HepG2 (cell line): ENCODE results near the gene VILL. TPM values are rescaled to one million over a fixed set of nuclear protein-coding genes. Genes with fewer than 3 reads are reported as not detected.

ENCODE experiments used
- ATAC-seq: fragments of 200-7000 bp; cut with Tn5 transposase; 3 replicates; pipeline ENCODE4 v1.9.1; 2020; ENCODE audit warnings: mild to moderate bottlenecking, moderate library complexity
- BruUV-seq: library from RNA; stranded (reverse); fragments of 400-500 nt; replicated peaks from 2 replicates; lab custom pipeline; 2021; lab: Mats Ljungman, UMichigan
- CTCF ChIA-PET: fragments of 300-600 bp; formaldehyde crosslinking; extraction: SDS; loops from one replicate; lab custom pipeline; 2021; ENCODE audit warnings: low total read pairs, inconsistent platforms, low intra/inter-chr PET ratio; lab: Yijun Ruan, JAX
- POLR2A ChIA-PET: fragments of 350-600 bp; sonication (Branson Sonifier 250); formaldehyde crosslinking; loops from one replicate; lab custom pipeline; 2020; ENCODE audit warnings: antibody characterized with exemption, inconsistent platforms; lab: Yijun Ruan, JAX
- DNase-seq: peaks from one replicate; pipeline ENCODE4 v3.0.0-alpha.2; 2015; ENCODE audit warnings: low spot score
- FAIRE-seq: peaks from 3 replicates; lab custom pipeline; 2011; peaks lifted over from hg19 to GRCh38; lab: Jason Lieb, UNC
- H2AFZ ChIP-seq: one replicate; pipeline ENCODE4 v1.6.1; 2011; ENCODE audit warnings: low read length, inconsistent platforms
- H3K27ac ChIP-seq: fragments of 300-600 bp; 3 replicates; pipeline ENCODE4 v1.8.0; 2011; ENCODE audit warnings: mixed run types, mild to moderate bottlenecking, mixed read lengths, low read length, inconsistent platforms; ENCODE audit not compliant: insufficient read depth; ENCODE audit errors: extremely low read length
- H3K27me3 ChIP-seq, 2 experiments: fragments of 200-600 bp in 1 of 2; 2 replicates in 1 of 2; 3 replicates in 1 of 2; pipeline versions ENCODE4 v1.6.0 to v1.8.0; 2011; ENCODE audit warnings: low read length in 2 of 2, mild to moderate bottlenecking in 2 of 2, moderate library complexity in 2 of 2, inconsistent platforms in 1 of 2; ENCODE audit not compliant: insufficient read depth in 2 of 2, control insufficient read depth in 1 of 2
- H3K36me3 ChIP-seq, 2 experiments: fragments of 200-600 bp in 1 of 2; replicated peaks in 1 of 2; 2 replicates in 1 of 2; 3 replicates in 1 of 2; pipeline versions ENCODE4 v1.5.1 to v1.8.0; 2011; ENCODE audit warnings: low read length in 2 of 2, inconsistent platforms in 1 of 2; ENCODE audit not compliant: insufficient read depth in 2 of 2, control insufficient read depth in 1 of 2
- H3K4me1 ChIP-seq: 2 replicates; pipeline ENCODE4 v1.5.1; 2012; ENCODE audit warnings: low read length, inconsistent platforms; ENCODE audit not compliant: insufficient read depth
- H3K4me2 ChIP-seq: 2 replicates; pipeline ENCODE4 v1.6.0; 2011; ENCODE audit warnings: low read depth, low read length, inconsistent platforms
- H3K4me3 ChIP-seq, 3 experiments: fragments of 200-600 bp in 1 of 3; sonication (generic), shearing (Covaris generic) in 1 of 3; replicated peaks in 1 of 3; 2 replicates each; pipeline ENCODE4 v1.5.1; 2011 to 2016; ENCODE audit warnings: low read length in 3 of 3, inconsistent platforms in 2 of 3, low read depth in 2 of 3, mild to moderate bottlenecking in 2 of 3, control low read depth in 1 of 3, mixed read lengths in 1 of 3; ENCODE audit not compliant: insufficient read depth in 1 of 3
- H3K79me2 ChIP-seq: one replicate; pipeline ENCODE4 v1.6.1; 2011; ENCODE audit warnings: low read length, inconsistent platforms; ENCODE audit not compliant: insufficient read depth
- H3K9ac ChIP-seq: 2 replicates; pipeline ENCODE4 v1.6.0; 2011; ENCODE audit warnings: mild to moderate bottlenecking, low read depth, low read length, inconsistent platforms; ENCODE audit not compliant: insufficient read depth
- H3K9me3 ChIP-seq: 2 replicates; pipeline ENCODE4 v1.5.1; 2012; ENCODE audit warnings: mild to moderate bottlenecking, low read length
- H4K20me1 ChIP-seq: 2 replicates; pipeline ENCODE4 v1.6.0; 2011; ENCODE audit warnings: inconsistent platforms, mild to moderate bottlenecking, low read length, moderate library complexity; ENCODE audit not compliant: insufficient read depth
- EHMT2 ChIP-seq: fragments of 200-600 bp; sonication (generic); IDR thresholded peaks from 2 replicates; pipeline ENCODE4 v1.7.0; 2017; ENCODE audit warnings: antibody characterized with exemption, low read depth, low read length, borderline replicate concordance
- SP4 ChIP-seq: sonication (generic); formaldehyde crosslinking; IDR thresholded peaks from 2 replicates; pipeline ENCODE4 v1.8.1; 2023; ENCODE audit warnings: mild to moderate bottlenecking, missing genetic modification reagents
- ZFP82 ChIP-seq: sonication (generic); formaldehyde crosslinking; IDR thresholded peaks from 2 replicates; pipeline ENCODE4 v1.5.1; 2020; ENCODE audit warnings: mild to moderate bottlenecking, missing genetic modification reagents, borderline replicate concordance
- ZFX ChIP-seq: sonication (generic); formaldehyde crosslinking; IDR thresholded peaks from 2 replicates; pipeline ENCODE4 v1.4.0; 2020; ENCODE audit warnings: mild to moderate bottlenecking, low read depth, missing genetic modification reagents, moderate library complexity
- ZNF281 ChIP-seq: sonication (generic); formaldehyde crosslinking; IDR thresholded peaks from 2 replicates; pipeline ENCODE4 v1.4.0; 2020; ENCODE audit warnings: missing genetic modification reagents, borderline replicate concordance
- ZNF430 ChIP-seq: sonication (generic); formaldehyde crosslinking; IDR thresholded peaks from 2 replicates; pipeline ENCODE4 v1.9.0; 2021; ENCODE audit warnings: mild to moderate bottlenecking, missing genetic modification reagents
- ZNF460 ChIP-seq: sonication (generic); formaldehyde crosslinking; IDR thresholded peaks from 2 replicates; pipeline ENCODE4 v1.5.1; 2020; ENCODE audit warnings: missing genetic modification reagents, mild to moderate bottlenecking, borderline replicate concordance
- WGBS: methylation state at CpG from one replicate; pipeline ENCODE4 v1.1.6; 2017; ENCODE audit warnings: low lambda C conversion rate; 5-methylcytosine and 5-hydroxymethylcytosine counted together
- in situ Hi-C: cut with HindIII; loops from 2 replicates; pipeline ENCODE4 v1.10.0; 2017; ENCODE audit warnings: low pct_unique_long_range_greater_than_20kb; ENCODE audit not compliant: extremely low pct_ligation_motif_present
- intact Hi-C: fragments of 100-400 bp; cut with micrococcal nuclease; formaldehyde crosslinking; loops from one replicate; pipeline ENCODE4 v1.10.0; 2022; ENCODE audit not compliant: unreplicated experiment
- polyA plus RNA-seq, 8 experiments: library from polyadenylated mRNA; depleted of rRNA in 3 of 8; stranded (reverse) in 7 of 8; unstranded in 1 of 8; fragments of >200 nt; fragmentation: Illumina TruSeq in 4 of 8; extraction: Trizol in 4 of 8; gene quantifications; 2 replicates each; pipeline versions ENCODE4 v1.2.1 to v1.2.3, GENCODE V29; 2011 to 2016; ENCODE audit warnings: low read depth in 4 of 8, missing spikeins in 1 of 8, mixed read lengths in 1 of 8; ENCODE audit not compliant: insufficient read depth in 1 of 8
- total RNA-seq, 5 experiments: library from RNA; depleted of rRNA; stranded (reverse); fragments of >200 nt; fragmentation: Illumina TruSeq; extraction: Trizol; gene quantifications; 2 replicates each; pipeline ENCODE4 v1.2.3, GENCODE V29; 2016; ENCODE audit warnings: low read depth in 1 of 5
- TF ChIP-seq, protein P1 (sequence below): sonication (generic); formaldehyde crosslinking; IDR thresholded peaks from 2 replicates; pipeline ENCODE4 v1.8.1; 2023; ENCODE audit warnings: mild to moderate bottlenecking, missing genetic modification reagents

The VILL gene
- total and polyA plus RNA-seq, 2 of the 13 experiments (the other 11 are each of a cell fraction or from before 2014, with no cell fraction given) = 3.2 to 5.3 TPM

GRCh38 chr3:38001456-38002081 is 11.0 kb downstream of the VILL start (continued):
- no peak for TF ChIP-seq ZFP82 (CRISPR knock-in tag)
- TF ChIP-seq, protein P1, sequence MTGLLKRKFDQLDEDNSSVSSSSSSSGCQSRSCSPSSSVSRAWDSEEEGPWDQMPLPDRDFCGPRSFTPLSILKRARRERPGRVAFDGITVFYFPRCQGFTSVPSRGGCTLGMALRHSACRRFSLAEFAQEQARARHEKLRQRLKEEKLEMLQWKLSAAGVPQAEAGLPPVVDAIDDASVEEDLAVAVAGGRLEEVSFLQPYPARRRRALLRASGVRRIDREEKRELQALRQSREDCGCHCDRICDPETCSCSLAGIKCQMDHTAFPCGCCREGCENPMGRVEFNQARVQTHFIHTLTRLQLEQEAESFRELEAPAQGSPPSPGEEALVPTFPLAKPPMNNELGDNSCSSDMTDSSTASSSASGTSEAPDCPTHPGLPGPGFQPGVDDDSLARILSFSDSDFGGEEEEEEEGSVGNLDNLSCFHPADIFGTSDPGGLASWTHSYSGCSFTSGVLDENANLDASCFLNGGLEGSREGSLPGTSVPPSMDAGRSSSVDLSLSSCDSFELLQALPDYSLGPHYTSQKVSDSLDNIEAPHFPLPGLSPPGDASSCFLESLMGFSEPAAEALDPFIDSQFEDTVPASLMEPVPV (CRISPR knock-in tag) = no peak
- no peak for TF ChIP-seq ZNF430 (CRISPR knock-in tag)
- 0 out of 2 replicates have a peak, but pooled peaks have one; percentile 49 for TF ChIP-seq ZFX (CRISPR knock-in tag)
- TF ChIP-seq ZNF460 (CRISPR knock-in tag) = no peak
- TF ChIP-seq EHMT2 = no peak
- TF ChIP-seq, all 625 proteins: peak for 18

- in situ Hi-C loops = loop anchor here (5.0 kb wide), 1 partner anchor 145 kb away; no protein-coding TSS in a partner anchor
- TF ChIP-seq SP4 (CRISPR knock-in tag) = peak; percentile 24; the same call in 1 of the 2 replicates
- no peak for TF ChIP-seq ZNF281 (CRISPR knock-in tag)
- DNase-seq = no peak
These were observed 11.8 kb downstream of the VILL start for GRCh38 chr3:38002291-38002876.

More at GRCh38 chr3:38002291-38002876, 11.8 kb downstream of the VILL start:
- POLR2A ChIA-PET = no interaction called here
- intact Hi-C loops = no loop called here
- Histone ChIP-seq H3K4me3 (peak overlapping the region in 1 of 3 experiments; percentile 77; a peak in 1 of 6 replicates), H2AFZ (no peak overlapping the region), H3K27me3 (peaks cover 0 to 16% of the 10 kb centered on the region in 2 experiments; a peak in 2 of 5 replicates), H3K27ac (no peak overlapping the region), H3K9ac (peak overlapping the region; percentile 55; the same call in 1 of the 2 replicates), H3K4me2 (peak overlapping the region; percentile 97; the same call in 1 of the 2 replicates), H3K4me1 (peaks cover 75% of the 10 kb centered on the region), H3K79me2 (no peaks in the 10 kb centered on the region), H3K9me3 (no peaks in the 10 kb centered on the region), H4K20me1 (no peaks in the 10 kb centered on the region), H3K36me3 (no peaks in the 10 kb centered on the region)
- WGBS = 52% methylated on average over 4 of the region's 6 CpGs
- no peak for ATAC-seq
- CTCF ChIA-PET = interaction anchor here (1.9 to 2.1 kb wide), 2 partner anchors 28 kb away, joined by 7 to 21 read pairs; no protein-coding TSS in a partner anchor
- FAIRE-seq = no peak
- BruUV-seq = no TSS peak
